K562 (cell line): ENCODE measurements around the gene TSPOAP1. TPM values are rescaled to one million over a fixed set of nuclear protein-coding genes. Genes with fewer than 3 reads are reported as not detected.

Experiments
- ATF1 ChIP-seq, 2 experiments: fragments of 450-650 bp in 1 of 2; IDR thresholded peaks; 2 replicates each; pipeline ENCODE4 v1.6.1; 2016; ENCODE audit warnings: missing compliant biosample characterization in 1 of 2, missing genetic modification characterization in 1 of 2
- BCL6 ChIP-seq: fragments of 250-450 bp; sonication (Bioruptor Pico); IDR thresholded peaks from 2 replicates; pipeline ENCODE4 v1.4.0; 2020
- CAMTA2 ChIP-seq: fragments of 250-450 bp; sonication (Bioruptor Pico); conservative IDR thresholded peaks from 2 replicates; pipeline ENCODE4 v1.5.1; 2022
- CGGBP1 ChIP-seq: fragments of 250-450 bp; sonication (Bioruptor Pico); IDR thresholded peaks from 2 replicates; pipeline ENCODE4 v1.9.0; 2021; ENCODE audit warnings: mild to moderate bottlenecking
- DACH1 ChIP-seq: fragments of 450-650 bp; IDR thresholded peaks from 2 replicates; pipeline ENCODE4 v1.6.1; 2018; ENCODE audit not compliant: partially characterized antibody
- GMEB1 ChIP-seq: fragments of 250-450 bp; sonication (Bioruptor Pico); IDR thresholded peaks from 2 replicates; pipeline ENCODE4 v1.4.0; 2020; ENCODE audit warnings: mild to moderate bottlenecking
- HNRNPL ChIP-seq: fragments of 200-400 bp; formaldehyde crosslinking; IDR thresholded peaks from 2 replicates; pipeline ENCODE4 v1.6.1; 2017; ENCODE audit warnings: low read depth, mild to moderate bottlenecking, low read length
- IFI16 ChIP-seq: fragments of 250-450 bp; sonication (Bioruptor Pico); IDR thresholded peaks from 2 replicates; pipeline ENCODE4 v2.1.2; 2022; ENCODE audit warnings: mild to moderate bottlenecking, inconsistent platforms
- PRPF4 ChIP-seq: fragments of 200-400 bp; formaldehyde crosslinking; IDR thresholded peaks from one replicate; pipeline ENCODE4 v1.6.1; 2017; ENCODE audit warnings: low read length, low read depth, mild to moderate bottlenecking; ENCODE audit not compliant: insufficient read depth, poor library complexity, severe bottlenecking
- PYGO2 ChIP-seq: fragments of 450-650 bp; IDR thresholded peaks from 2 replicates; pipeline ENCODE4 v1.6.1; 2016; ENCODE audit warnings: mild to moderate bottlenecking, missing genetic modification characterization, moderate library complexity, missing compliant biosample characterization
- SETDB1 ChIP-seq: IDR thresholded peaks from one replicate; pipeline ENCODE4 v1.6.1; 2012; ENCODE audit warnings: low read length, control low read depth, inconsistent platforms
- SIRT6 ChIP-seq: IDR thresholded peaks from one replicate; pipeline ENCODE4 v1.6.1; 2012; ENCODE audit warnings: low read depth, mild to moderate bottlenecking, control low read depth, inconsistent platforms, low read length, moderate library complexity
- SMARCE1 ChIP-seq: fragments of 450-650 bp; IDR thresholded peaks from 2 replicates; pipeline ENCODE4 v1.7.1; 2016; ENCODE audit warnings: mild to moderate bottlenecking
- SNIP1 ChIP-seq: fragments of 450-650 bp; IDR thresholded peaks from 2 replicates; pipeline ENCODE4 v1.7.1; 2017; ENCODE audit warnings: low read depth, mild to moderate bottlenecking
- TAF1 ChIP-seq: IDR thresholded peaks from 2 replicates; pipeline ENCODE4 v1.6.1; 2011; ENCODE audit warnings: mild to moderate bottlenecking, low read length, moderate library complexity; ENCODE audit not compliant: insufficient read depth, control insufficient read depth, severe bottlenecking; ENCODE audit errors: extremely low read depth
- TCF3 ChIP-seq: sonication (generic); formaldehyde crosslinking; IDR thresholded peaks from 2 replicates; pipeline ENCODE4 v1.4.0; 2020; ENCODE audit warnings: mild to moderate bottlenecking, missing genetic modification reagents
- ZNF274 ChIP-seq: IDR thresholded peaks from 2 replicates; pipeline ENCODE4 v1.6.1; 2011; ENCODE audit warnings: low read depth, mild to moderate bottlenecking, low read length, moderate library complexity, borderline replicate concordance
- ZNF277 ChIP-seq: fragments of 250-450 bp; sonication (Bioruptor Pico); IDR thresholded peaks from 2 replicates; pipeline ENCODE4 v1.8.0; 2022; ENCODE audit warnings: inconsistent platforms, mild to moderate bottlenecking, moderate library complexity, borderline replicate concordance
- ZNF77 ChIP-seq: fragments of 250-450 bp; sonication (Bioruptor Pico); IDR thresholded peaks from 2 replicates; pipeline ENCODE4 v1.5.0; 2020
- ZZZ3 ChIP-seq: fragments of 450-650 bp; IDR thresholded peaks from 2 replicates; pipeline ENCODE4 v1.6.1; 2016; ENCODE audit warnings: antibody characterized with exemption, mild to moderate bottlenecking, moderate library complexity
- polyA plus RNA-seq, 8 experiments: library from polyadenylated mRNA; depleted of rRNA in 4 of 8; stranded (reverse) in 5 of 8; unstranded in 3 of 8; fragments of >200 nt; fragmentation: Nextera tagmentation in 2 of 8; fragmentation: Illumina TruSeq in 1 of 8; extraction: Ambion mirVana in 2 of 8; extraction: Trizol in 1 of 8; gene quantifications; 2 replicates each; pipeline versions ENCODE4 v1.2.1 to v1.2.3, GENCODE V29; 2011 to 2014; ENCODE audit warnings: inconsistent platforms in 1 of 8, missing spikeins in 1 of 8
- total RNA-seq, 7 experiments: library from RNA; depleted of rRNA in 6 of 7; stranded (reverse); fragments of >200 nt in 6 of 7; fragmentation: Illumina TruSeq in 2 of 7; extraction: Trizol in 2 of 7; gene quantifications; 2 replicates each; pipeline versions ENCODE4 v1.2.1 to v1.2.3, GENCODE V29; 2011 to 2021; ENCODE audit warnings: low replicate concordance in 1 of 7
- TF ChIP-seq, protein P1 (sequence below): fragments of 450-650 bp; IDR thresholded peaks from 2 replicates; pipeline ENCODE4 v1.6.1; 2017; ENCODE audit warnings: mild to moderate bottlenecking, moderate library complexity
- TF ChIP-seq, protein P2 (sequence below): IDR thresholded peaks from 2 replicates; pipeline ENCODE4 v1.6.1; 2011; ENCODE audit warnings: borderline replicate concordance, low read depth, mild to moderate bottlenecking, moderate library complexity, low read length; ENCODE audit not compliant: insufficient read depth, poor library complexity, severe bottlenecking

TSPOAP1 gene
- total and polyA plus RNA-seq, 9 of the 15 experiments (the other 6 are each of a cell fraction or from before 2014, with no cell fraction given) = 0.87 to 3.9 (median 1.8) TPM; not detected in 2

DNA sequence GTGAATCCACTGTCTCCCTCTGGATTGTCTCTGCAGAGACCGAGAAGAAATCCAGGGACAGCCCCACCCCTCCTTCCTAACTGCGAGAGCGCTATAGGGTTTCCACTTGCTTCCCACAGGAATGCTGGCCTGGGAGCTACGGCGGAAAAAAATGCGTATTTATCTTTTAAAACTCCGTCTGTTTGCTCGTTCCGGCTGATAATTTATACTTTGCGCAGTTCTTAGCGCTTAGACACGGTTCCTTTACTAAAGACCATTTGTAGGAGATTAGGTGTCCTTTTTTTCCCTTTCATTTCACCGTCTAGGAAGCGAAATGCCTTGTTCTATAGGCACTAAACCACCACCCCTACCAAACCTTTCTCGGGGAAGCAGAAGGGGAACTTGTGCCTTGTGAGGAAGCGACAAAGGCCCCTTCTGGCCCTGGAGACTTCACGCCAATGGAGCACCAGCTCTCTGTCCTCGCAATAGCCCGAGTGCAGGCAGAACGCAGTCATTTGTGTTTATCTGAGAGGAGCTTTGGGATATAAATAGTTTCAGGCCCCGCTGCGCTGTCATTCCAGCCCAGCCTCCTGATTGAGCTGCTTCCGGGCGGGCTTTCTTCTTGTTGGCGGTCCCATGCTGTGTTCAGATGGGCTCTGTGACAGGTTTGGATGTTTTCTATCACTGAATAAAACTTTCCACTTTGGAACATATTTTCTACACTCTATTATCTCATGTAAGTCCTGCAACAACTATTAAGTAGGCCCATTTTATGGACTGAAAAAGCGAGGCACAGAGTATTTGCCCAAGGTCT, 24.2 kb upstream of the TSPOAP1 start (continued):
- TF ChIP-seq GMEB1 (no peak), SIRT6 (no peak), SNIP1 (no peak), TCF3 (no peak), BCL6 (CRISPR knock-in tag) (no peak), TAF1 (peak; percentile 44), PYGO2 (no peak), DACH1 (peak; percentile 4), ZNF277 (no peak), PRPF4 (no peak), SMARCE1 (0 out of 2 replicates have a peak, but pooled peaks have one; percentile 25), ZNF77 (CRISPR knock-in tag) (no peak), ZNF274 (no peak), CAMTA2 (CRISPR knock-in tag) (no peak), SETDB1 (no peak), ZZZ3 (no peak), CGGBP1 (CRISPR knock-in tag) (no peak), HNRNPL (no peak), IFI16 (no peak), ATF1 (CRISPR knock-in tag; IDR thresholded peaks at IDR 0.05) (no peak), ATF1 (tag; IDR thresholded peaks at IDR 0.05) (peak; percentile 10; the same call in 1 of the 2 replicates)
- TF ChIP-seq, protein P1, sequence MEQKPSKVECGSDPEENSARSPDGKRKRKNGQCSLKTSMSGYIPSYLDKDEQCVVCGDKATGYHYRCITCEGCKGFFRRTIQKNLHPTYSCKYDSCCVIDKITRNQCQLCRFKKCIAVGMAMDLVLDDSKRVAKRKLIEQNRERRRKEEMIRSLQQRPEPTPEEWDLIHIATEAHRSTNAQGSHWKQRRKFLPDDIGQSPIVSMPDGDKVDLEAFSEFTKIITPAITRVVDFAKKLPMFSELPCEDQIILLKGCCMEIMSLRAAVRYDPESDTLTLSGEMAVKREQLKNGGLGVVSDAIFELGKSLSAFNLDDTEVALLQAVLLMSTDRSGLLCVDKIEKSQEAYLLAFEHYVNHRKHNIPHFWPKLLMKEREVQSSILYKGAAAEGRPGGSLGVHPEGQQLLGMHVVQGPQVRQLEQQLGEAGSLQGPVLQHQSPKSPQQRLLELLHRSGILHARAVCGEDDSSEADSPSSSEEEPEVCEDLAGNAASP = no peak
- TF ChIP-seq, protein P2, sequence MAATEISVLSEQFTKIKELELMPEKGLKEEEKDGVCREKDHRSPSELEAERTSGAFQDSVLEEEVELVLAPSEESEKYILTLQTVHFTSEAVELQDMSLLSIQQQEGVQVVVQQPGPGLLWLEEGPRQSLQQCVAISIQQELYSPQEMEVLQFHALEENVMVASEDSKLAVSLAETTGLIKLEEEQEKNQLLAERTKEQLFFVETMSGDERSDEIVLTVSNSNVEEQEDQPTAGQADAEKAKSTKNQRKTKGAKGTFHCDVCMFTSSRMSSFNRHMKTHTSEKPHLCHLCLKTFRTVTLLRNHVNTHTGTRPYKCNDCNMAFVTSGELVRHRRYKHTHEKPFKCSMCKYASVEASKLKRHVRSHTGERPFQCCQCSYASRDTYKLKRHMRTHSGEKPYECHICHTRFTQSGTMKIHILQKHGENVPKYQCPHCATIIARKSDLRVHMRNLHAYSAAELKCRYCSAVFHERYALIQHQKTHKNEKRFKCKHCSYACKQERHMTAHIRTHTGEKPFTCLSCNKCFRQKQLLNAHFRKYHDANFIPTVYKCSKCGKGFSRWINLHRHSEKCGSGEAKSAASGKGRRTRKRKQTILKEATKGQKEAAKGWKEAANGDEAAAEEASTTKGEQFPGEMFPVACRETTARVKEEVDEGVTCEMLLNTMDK = no peak
